T-helper 1 cell treated with Interleukin-12 subunit alpha and Interleukin-12 subunit beta and Interleukin-4 antibody, amounts not matched to agents 30 ng/mL and 1 ng/mL, for 36 hours (primary cell): ENCODE measurements around the gene SBSN. TPM values are rescaled to one million over a fixed set of nuclear protein-coding genes. Genes with fewer than 3 reads are reported as not detected.

Source experiments
- intact Hi-C: fragments of 100-400 bp; cut with micrococcal nuclease; formaldehyde crosslinking; loops from one replicate; pipeline ENCODE4 v1.15.1; 2024
- total RNA-seq: library from RNA; stranded (reverse); gene quantifications from 2 replicates; pipeline ENCODE4 v1.2.3, GENCODE V29; 2022

SBSN gene
- total RNA-seq, 1 donor from 2014 or later: not detected

DNA sequence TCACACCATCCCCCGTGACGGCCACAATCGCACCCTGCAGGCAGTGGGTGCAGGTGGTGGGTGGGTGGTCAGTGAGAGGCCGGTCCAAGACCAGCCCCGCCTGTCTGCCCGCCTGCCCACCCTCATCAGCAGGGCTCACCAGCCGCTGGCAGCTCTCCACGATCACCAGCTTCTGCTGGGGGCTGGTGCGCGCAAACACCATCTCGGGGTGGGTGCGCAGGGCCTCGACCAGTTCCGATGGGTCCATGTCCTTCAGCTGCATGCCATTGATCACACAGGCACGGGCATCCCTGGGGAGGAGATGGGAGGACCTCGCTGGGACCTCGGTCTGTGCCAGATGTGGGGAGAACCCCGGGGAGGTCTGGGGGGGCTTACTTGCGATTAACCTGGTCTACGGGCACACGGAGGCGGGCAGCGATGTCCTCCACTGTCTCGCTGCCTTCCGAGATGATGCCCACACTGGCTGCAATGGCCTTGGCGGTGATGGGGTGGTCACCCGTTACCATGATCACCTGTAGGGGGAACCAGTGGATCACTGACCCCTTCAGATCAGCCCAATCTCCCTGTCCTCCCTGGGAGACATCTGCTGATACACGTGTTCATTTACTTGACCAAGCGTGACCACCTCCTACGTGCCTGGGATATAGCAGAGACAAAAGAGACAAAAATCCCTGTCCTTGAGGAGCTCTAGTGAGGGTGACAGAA, 27.3 kb upstream of the SBSN start:
- intact Hi-C loops: no loop called here

GRCh38 chr19:35554076-35554475, 26.0 kb upstream of the SBSN start:
- intact Hi-C loops: no loop called here

- intact Hi-C loops: no loop called here
Observed at GRCh38 chr19:35553385-35554000, 25.4 kb upstream of the SBSN start.

GRCh38 chr19:35552534-35553384, 24.6 kb upstream of the SBSN start:
- intact Hi-C loops: no loop called here

DNA sequence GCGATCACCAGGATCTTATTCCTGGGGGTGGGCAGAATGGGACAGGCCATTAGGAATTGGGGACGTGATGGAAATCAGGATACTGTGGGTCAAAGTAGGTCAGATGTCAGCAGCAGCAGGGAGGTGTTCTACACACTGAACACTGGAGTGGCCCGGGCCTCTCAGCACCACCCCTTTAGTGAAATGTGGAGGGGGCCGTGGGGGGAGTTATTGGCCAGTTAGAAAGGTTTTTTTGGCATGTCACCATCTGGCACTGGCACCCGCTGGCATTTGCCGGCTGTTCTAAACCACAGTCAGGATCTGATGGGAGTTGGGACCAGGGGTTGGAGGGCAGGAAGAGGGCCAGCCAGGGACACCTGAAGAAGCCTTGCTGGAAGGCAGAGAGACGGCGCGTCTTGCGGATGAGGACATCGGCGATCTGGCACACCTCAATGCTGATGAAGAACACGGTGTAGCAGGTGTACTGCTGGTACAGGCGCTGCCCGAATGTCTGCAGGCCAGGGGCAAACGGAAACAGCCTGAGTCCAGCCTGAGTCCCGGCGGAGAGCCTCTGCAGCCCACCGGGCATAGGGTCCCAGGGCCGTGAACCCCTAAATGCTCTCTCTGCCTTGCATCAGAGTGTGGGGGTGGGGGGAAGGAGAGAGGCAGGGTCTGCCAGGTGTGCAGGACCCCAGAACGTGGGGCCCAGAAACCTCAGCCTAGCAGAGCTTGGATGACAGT, 23.1 kb upstream of the SBSN start:
- intact Hi-C loops: no loop called here

DNA sequence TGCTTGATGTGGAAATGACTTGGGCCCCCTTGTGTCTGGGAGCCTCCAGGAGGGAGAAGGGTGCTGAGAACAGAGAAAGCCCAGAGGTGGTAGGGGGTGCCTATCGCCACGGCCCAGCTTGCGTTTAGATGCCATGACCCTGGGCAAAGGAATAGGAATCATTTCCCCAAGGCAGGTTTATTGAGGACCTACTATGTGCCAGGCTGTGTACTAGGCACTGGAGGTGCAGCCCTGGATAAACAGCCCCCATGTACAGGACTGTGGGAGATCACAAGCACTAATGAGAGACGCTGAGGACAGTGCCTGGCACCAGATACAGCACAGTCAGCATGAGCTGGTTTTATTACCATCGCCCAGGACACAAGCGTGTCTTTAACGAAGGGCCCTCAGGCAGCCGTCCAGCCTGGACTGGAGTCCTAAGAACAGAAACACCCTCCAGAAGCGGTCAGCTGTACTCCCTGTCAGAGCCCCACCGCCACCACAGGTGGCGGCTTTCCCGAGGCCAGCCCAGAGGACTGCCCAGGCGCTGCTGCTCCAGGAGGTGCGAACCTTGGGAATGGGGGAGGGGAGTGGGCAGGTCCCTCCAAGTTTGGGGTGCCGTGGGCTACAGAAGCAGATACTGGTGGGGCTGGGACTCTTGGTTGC, 21.9 kb upstream of the SBSN start:
- intact Hi-C loops: loop anchor here (1.0 to 10.0 kb wide), 8 partner anchors 42 to 445 kb away; partner anchors contain the start of genes HAUS5 and SDHAF1

DNA sequence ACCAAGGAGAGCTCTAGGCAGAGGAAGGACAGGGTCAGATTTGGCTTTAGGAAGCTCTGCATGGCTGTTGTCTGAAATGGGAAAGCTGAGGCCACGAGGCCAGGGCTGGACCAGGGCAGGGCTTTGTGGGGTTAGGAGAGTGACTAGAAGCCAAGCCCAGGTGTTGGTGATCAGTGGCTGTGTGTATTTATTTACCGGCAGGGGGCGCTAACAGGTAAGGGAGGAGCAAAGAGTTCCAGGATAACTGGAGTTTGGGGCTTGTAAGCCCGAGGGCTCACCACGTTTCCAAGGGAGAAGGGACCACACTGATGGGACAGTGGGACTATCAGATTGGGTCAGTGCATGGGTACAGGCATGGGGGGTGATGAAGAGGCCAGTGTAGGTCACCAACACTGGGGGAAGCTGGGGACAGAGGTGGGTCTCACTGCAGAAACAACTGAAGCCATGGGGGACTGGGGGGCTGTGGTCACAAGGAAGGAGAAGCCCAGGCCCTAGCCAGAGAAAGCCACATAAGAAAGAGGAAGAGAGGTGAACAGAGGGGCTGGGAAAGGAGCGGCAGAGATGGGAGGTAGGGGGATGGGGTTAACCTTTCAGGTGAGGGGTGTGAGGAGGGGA, 21.2 kb upstream of the SBSN start:
- intact Hi-C loops: loop anchor here (1.0 to 10.0 kb wide), 8 partner anchors 43 to 446 kb away; partner anchors contain the start of genes HAUS5 and SDHAF1

GRCh38 chr19:35546532-35546931, 18.4 kb upstream of the SBSN start:
- intact Hi-C loops: loop anchor here (5.0 to 10.0 kb wide), 2 partner anchors 386 to 448 kb away; partner anchors contain the start of gene SDHAF1

GRCh38 chr19:35545855-35546381, 17.8 kb upstream of the SBSN start:
- intact Hi-C loops: loop anchor here (1.0 to 10.0 kb wide), 10 partner anchors 11 to 449 kb away; partner anchors contain the start of genes COX6B1, DMKN, HAUS5 and LIN37

DNA sequence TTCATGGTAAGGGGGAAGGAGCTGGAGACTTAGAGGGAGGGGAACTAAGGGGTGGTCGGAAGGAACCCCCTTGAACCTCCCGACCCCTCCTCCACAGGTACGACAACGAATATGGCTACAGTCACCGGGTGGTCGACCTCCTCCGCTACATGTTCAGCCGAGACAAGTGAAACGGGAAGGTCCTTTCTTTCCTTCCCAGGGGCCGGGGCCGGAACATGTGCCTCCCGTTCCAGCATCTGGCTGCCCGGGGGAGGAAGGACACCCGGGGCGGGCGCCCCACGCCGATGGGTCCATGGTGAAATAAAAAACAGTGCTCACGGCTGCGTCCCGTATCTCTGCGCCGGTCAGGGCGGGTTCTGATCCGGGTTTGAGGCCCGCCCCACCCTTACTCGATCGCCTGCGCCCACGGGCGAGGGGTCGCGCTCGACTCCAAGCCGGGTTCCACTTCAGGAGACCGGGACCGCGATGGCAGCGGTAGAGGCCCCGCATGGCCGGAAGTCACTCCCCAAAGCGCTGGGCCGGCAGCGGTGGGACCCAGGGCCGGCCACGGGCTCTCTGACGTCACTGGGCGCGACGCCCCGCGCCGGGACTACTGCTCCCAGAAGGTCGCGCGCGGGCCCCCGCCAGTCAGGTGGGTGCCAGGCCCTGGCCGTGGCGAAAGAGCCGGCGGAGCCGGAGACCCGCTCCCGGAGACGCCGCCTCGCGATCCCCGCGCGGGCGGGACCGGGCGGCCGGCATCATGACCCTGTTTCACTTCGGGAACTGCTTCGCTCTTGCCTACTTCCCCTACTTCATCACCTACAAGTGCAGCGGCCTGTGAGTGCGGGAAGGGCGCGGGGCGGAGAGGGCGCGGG, 17.1 kb upstream of the SBSN start, which contains the start of gene TMEM147:
TMEM147 (plus strand) TSS at position 626 of the 854 bp plus-strand sequence; CDS start at position 740, 114 bp downstream.
- intact Hi-C loops: loop anchor here (1.0 to 10.0 kb wide), 10 partner anchors 12 to 450 kb away; partner anchors contain the start of genes COX6B1, DMKN, HAUS5 and LIN37

- intact Hi-C loops: loop anchor here (2.0 to 10.0 kb wide), 3 partner anchors 31 to 451 kb away; partner anchors contain the start of genes DMKN, PSENEN, SDHAF1 and U2AF1L4
Observed at GRCh38 chr19:35544110-35544802, 16.1 kb upstream of the SBSN start.

GRCh38 chr19:35543280-35544109, 15.4 kb upstream of the SBSN start:
- intact Hi-C loops: loop anchor here (2.0 to 10.0 kb wide), 3 partner anchors 31 to 451 kb away; partner anchors contain the start of genes DMKN, PSENEN, SDHAF1 and U2AF1L4

DNA sequence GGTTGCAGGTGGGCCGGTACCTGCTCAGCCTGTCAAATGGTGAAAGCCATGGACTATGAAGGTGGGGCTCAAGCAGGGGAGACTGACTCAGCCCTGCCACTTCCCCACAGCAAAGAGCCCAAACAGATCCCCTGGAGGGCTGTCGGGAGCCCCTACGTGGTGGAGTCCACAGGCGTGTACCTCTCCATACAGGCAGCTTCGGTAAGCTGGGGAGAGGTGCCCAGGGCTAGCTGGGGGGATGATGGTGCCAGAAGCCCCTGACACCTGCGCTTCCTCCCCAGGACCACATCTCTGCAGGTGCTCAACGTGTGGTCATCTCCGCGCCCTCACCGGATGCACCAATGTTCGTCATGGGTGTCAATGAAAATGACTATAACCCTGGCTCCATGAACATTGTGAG, 14.1 kb upstream of the SBSN start:
- intact Hi-C loops: loop anchor here (10.0 kb wide), 1 partner anchor 453 kb away; the partner anchor contains the start of gene SDHAF1

GRCh38 chr19:35540356-35540927, 12.3 kb upstream of the SBSN start:
- intact Hi-C loops: loop anchor here (10.0 kb wide), 1 partner anchor 454 kb away; the partner anchor contains the start of gene SDHAF1

DNA sequence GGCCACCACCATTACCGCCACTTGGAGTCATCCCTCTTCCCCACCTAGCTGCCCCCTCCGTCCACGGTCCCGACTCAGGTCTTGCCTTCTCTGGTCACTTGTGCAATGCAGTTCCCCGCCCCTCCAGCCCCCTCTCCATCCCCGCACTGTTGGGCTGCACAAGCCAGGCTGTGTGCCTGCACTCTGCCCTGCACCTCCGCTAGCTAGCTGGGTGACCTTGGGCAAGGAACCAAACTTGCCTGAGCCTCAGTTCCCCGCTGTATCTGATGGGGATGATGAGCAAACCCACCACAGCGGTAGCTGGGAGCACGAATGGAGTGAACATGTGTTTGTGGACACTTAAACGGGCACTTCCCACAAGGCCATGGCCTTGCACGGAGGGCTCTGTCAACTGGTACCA, 11.7 kb upstream of the SBSN start:
- intact Hi-C loops: loop anchor here (10.0 kb wide), 1 partner anchor 455 kb away; the partner anchor contains the start of gene SDHAF1

GRCh38 chr19:35539314-35539713, 11.2 kb upstream of the SBSN start:
- intact Hi-C loops: no loop called here
